Left lung (tissue), 10 donors: ENCODE data around the gene SIGLEC7. TPM values are rescaled to one million over a fixed set of nuclear protein-coding genes. Genes with fewer than 3 reads are reported as not detected.

Experiments
- ATAC-seq: fragments of 200-7000 bp; cut with Tn5 transposase; one replicate; pipeline ENCODE4 v1.9.1; 2020; ENCODE audit warnings: moderate library complexity
- DNase-seq, 4 donors: peaks; one replicate each; pipeline ENCODE4 v3.0.0-alpha.2; 2013 to 2020
- H3K27ac ChIP-seq, 2 donors: fragments of 200-600 bp; sonication (generic) in 1 of 2; one replicate each; pipeline versions ENCODE4 v1.5.0 to v1.8.0; 2020 to 2021
- H3K27me3 ChIP-seq, 2 donors: fragments of 200-600 bp; sonication (generic) in 1 of 2; one replicate each; pipeline versions ENCODE4 v1.5.0 to v1.8.0; 2020 to 2021
- H3K36me3 ChIP-seq, 2 donors: fragments of 200-600 bp; sonication (generic) in 1 of 2; one replicate each; pipeline versions ENCODE4 v1.5.0 to v1.8.0; 2020 to 2021
- H3K4me1 ChIP-seq, 2 donors: fragments of 200-600 bp; one replicate each; pipeline ENCODE4 v1.8.0; 2021
- H3K4me3 ChIP-seq, 2 donors: fragments of 200-600 bp; sonication (generic) in 1 of 2; one replicate each; pipeline versions ENCODE4 v1.5.0 to v1.8.0; 2020 to 2021; ENCODE audit warnings: mild to moderate bottlenecking in 1 of 2
- H3K9me3 ChIP-seq, 2 donors: fragments of 200-600 bp; sonication (generic) in 1 of 2; one replicate each; pipeline versions ENCODE4 v1.5.0 to v1.8.0; 2020 to 2021
- CTCF ChIP-seq, 2 donors: fragments of 200-600 bp; sonication (generic) in 1 of 2; IDR thresholded peaks; one replicate each; pipeline versions ENCODE4 v1.5.0 to v1.8.0; 2021; ENCODE audit warnings: antibody characterized with exemption in 2 of 2
- intact Hi-C, 2 donors: fragments of 100-400 bp; cut with DNase I; formaldehyde crosslinking; loops; one replicate each; pipeline versions ENCODE4 v1.11.2 to v1.14.2; 2022
- polyA plus RNA-seq, 6 donors: library from polyadenylated mRNA; unstranded; fragments of 120-200 nt; gene quantifications; one replicate each; pipeline ENCODE4 v1.2.1, GENCODE V29; 2013; ENCODE audit not compliant: insufficient read length in 6 of 6
- total RNA-seq, 2 donors: library from RNA; stranded (reverse); fragmentation: NEBNext Ultra II Directional; extraction: Animal tissue kit (Norgen Biotek cat#: 25700); gene quantifications; one replicate each; pipeline ENCODE4 v1.2.1, GENCODE V29; 2021
- donor health status: DM: no; HTN: yes; CAD: no.
- donor health status: DM: no; HTN: no; CAD: no.

The SIGLEC7 gene
- total and polyA plus RNA-seq, 8 donors, result 0.63 to 10.4 (median 0.78) TPM

GRCh38 chr19:51198641-51199040 is 56.5 kb downstream of the SIGLEC7 start:
- no peaks in the 10 kb centered on the region for H3K9me3 ChIP-seq
- H3K36me3 ChIP-seq, result no peaks in the 10 kb centered on the region
- H3K4me3 ChIP-seq, result no peak overlapping the region
- H3K27ac ChIP-seq, result no peak overlapping the region
- H3K4me1 ChIP-seq, result peaks cover 0 to 3% of the 10 kb centered on the region in 2 donors
- intact Hi-C loops, result no loop called here
- no peak for TF ChIP-seq CTCF (IDR thresholded peaks at IDR 0.05)
- no peak for ATAC-seq
- peaks cover 0 to 48% of the 10 kb centered on the region in 2 donors for H3K27me3 ChIP-seq
- DNase-seq, result no peak

GRCh38 chr19:51200071-51200666 is 58.1 kb downstream of the SIGLEC7 start:
- intact Hi-C loops, result no loop called here
- H3K4me1 ChIP-seq, result peaks cover 0 to 9% of the 10 kb centered on the region in 2 donors
- peaks cover 0 to 48% of the 10 kb centered on the region in 2 donors for H3K27me3 ChIP-seq
- H3K27ac ChIP-seq, result no peak overlapping the region
- no peaks in the 10 kb centered on the region for H3K9me3 ChIP-seq
- no peak for TF ChIP-seq CTCF (IDR thresholded peaks at IDR 0.05)
- no peak for DNase-seq
- no peaks in the 10 kb centered on the region for H3K36me3 ChIP-seq
- ATAC-seq, result no peak
- no peak overlapping the region for H3K4me3 ChIP-seq

- no peaks in the 10 kb centered on the region for H3K36me3 ChIP-seq
- no peak for TF ChIP-seq CTCF (IDR thresholded peaks at IDR 0.05)
- no peak for ATAC-seq
- H3K9me3 ChIP-seq, result no peaks in the 10 kb centered on the region
- no peak overlapping the region for H3K4me3 ChIP-seq
- intact Hi-C loops, result no loop called here
- H3K4me1 ChIP-seq, result peaks cover 0 to 9% of the 10 kb centered on the region in 2 donors
- DNase-seq, result no peak
- peaks cover 0 to 36% of the 10 kb centered on the region in 2 donors for H3K27me3 ChIP-seq
- H3K27ac ChIP-seq, result no peak overlapping the region
Measured at GRCh38 chr19:51201712-51202111, 59.6 kb downstream of the SIGLEC7 start.

Other genes with a start within 250 kb of the SIGLEC7 start
- not detected for gene KLK4, start 230.9 kb upstream of the SIGLEC7 start, total RNA-seq
- not detected for gene KLK4, start 230.9 kb upstream of the SIGLEC7 start, polyA plus RNA-seq
- gene KLK5, start 189.3 kb upstream of the SIGLEC7 start, total RNA-seq, result under 1 TPM in 1 of 2 donors, not detected in 1; 0.52 TPM
- under 1 TPM; 0.21 to 0.99 (median 0.40) TPM for gene KLK5, start 189.3 kb upstream of the SIGLEC7 start, polyA plus RNA-seq
- not detected for gene KLK6, start 172.7 kb upstream of the SIGLEC7 start, total RNA-seq
- under 1 TPM; 0.15 to 0.47 (median 0.29) TPM for gene KLK6, start 172.7 kb upstream of the SIGLEC7 start, polyA plus RNA-seq
- gene KLK7, start 158.4 kb upstream of the SIGLEC7 start, total RNA-seq, result under 1 TPM in 1 of 2 donors, not detected in 1; 0.55 TPM
- gene KLK7, start 158.4 kb upstream of the SIGLEC7 start, polyA plus RNA-seq, result under 1 TPM in 3 of 6 donors, not detected in 3; 0.08 to 0.09 (median 0.08) TPM
- gene KLK8, start 140.7 kb upstream of the SIGLEC7 start, total RNA-seq, result not detected
- gene KLK8, start 140.7 kb upstream of the SIGLEC7 start, polyA plus RNA-seq, result under 1 TPM in 1 of 6 donors, not detected in 5; 0.24 TPM
- gene KLK10, start 122.6 kb upstream of the SIGLEC7 start, total RNA-seq, result 1 to 10 TPM; 1.3 to 3.4 TPM
- 1 to 10 TPM in 2 of 6 donors, under 1 TPM in 4; 0.35 to 2.1 (median 0.68) TPM for gene KLK10, start 122.6 kb upstream of the SIGLEC7 start, polyA plus RNA-seq
- 1 to 10 TPM; 3.6 to 7.2 TPM for gene KLK11, start 115.7 kb upstream of the SIGLEC7 start, total RNA-seq
- gene KLK11, start 115.7 kb upstream of the SIGLEC7 start, polyA plus RNA-seq, result 1 to 10 TPM; 1.6 to 5.3 (median 3.2) TPM
- gene KLK12, start 107.3 kb upstream of the SIGLEC7 start, total RNA-seq, result under 1 TPM in 1 of 2 donors, not detected in 1; 0.39 TPM
- 1 to 10 TPM in 2 of 6 donors, under 1 TPM in 4; 0.31 to 1.3 (median 0.65) TPM for gene KLK12, start 107.3 kb upstream of the SIGLEC7 start, polyA plus RNA-seq
- 1 to 10 TPM in 1 of 2 donors, under 1 TPM in 1; 0.38 to 1.8 TPM for gene KLK13, start 77.2 kb upstream of the SIGLEC7 start, total RNA-seq
- under 1 TPM; 0.16 to 0.56 (median 0.22) TPM for gene KLK13, start 77.2 kb upstream of the SIGLEC7 start, polyA plus RNA-seq
- under 1 TPM; 0.26 to 0.37 TPM for gene KLK14, start 59.4 kb upstream of the SIGLEC7 start, total RNA-seq
- under 1 TPM in 4 of 6 donors, not detected in 2; 0.17 to 0.45 (median 0.23) TPM for gene KLK14, start 59.4 kb upstream of the SIGLEC7 start, polyA plus RNA-seq
- 1 to 10 TPM; 7.4 to 9.9 TPM for gene CTU1, start 33.9 kb upstream of the SIGLEC7 start, total RNA-seq
- gene CTU1, start 33.9 kb upstream of the SIGLEC7 start, polyA plus RNA-seq, result 1 to 10 TPM; 1.6 to 3.7 (median 2.3) TPM
- 10 to 100 TPM in 1 of 2 donors, 1 to 10 TPM in 1; 8.0 to 46.5 TPM for gene SIGLEC9, start 17.4 kb upstream of the SIGLEC7 start, total RNA-seq
- 1 to 10 TPM in 3 of 6 donors, under 1 TPM in 3; 0.63 to 1.7 (median 1.1) TPM for gene SIGLEC9, start 17.4 kb upstream of the SIGLEC7 start, polyA plus RNA-seq
- gene CD33, start 82.8 kb downstream of the SIGLEC7 start, total RNA-seq, result 10 to 100 TPM; 15.7 to 26.4 TPM
- 1 to 10 TPM; 3.3 to 4.5 (median 4.1) TPM for gene CD33, start 82.8 kb downstream of the SIGLEC7 start, polyA plus RNA-seq
- not detected for gene SIGLECL1, start 108.8 kb downstream of the SIGLEC7 start, total RNA-seq
- gene SIGLECL1, start 108.8 kb downstream of the SIGLEC7 start, polyA plus RNA-seq, result not detected
- not detected for gene IGLON5, start 169.3 kb downstream of the SIGLEC7 start, total RNA-seq
- 1 to 10 TPM; 1.0 to 4.1 (median 2.3) TPM for gene IGLON5, start 169.3 kb downstream of the SIGLEC7 start, polyA plus RNA-seq
- 1 to 10 TPM; 3.5 to 4.1 TPM for gene VSIG10L, start 199.8 kb downstream of the SIGLEC7 start, total RNA-seq
- gene VSIG10L, start 199.8 kb downstream of the SIGLEC7 start, polyA plus RNA-seq, result 1 to 10 TPM; 3.5 to 5.2 (median 3.7) TPM
- gene ETFB, start 224.1 kb downstream of the SIGLEC7 start, total RNA-seq, result 10 to 100 TPM; 72.4 to 89.6 TPM
- 10 to 100 TPM; 41.5 to 51.1 (median 45.9) TPM for gene ETFB, start 224.1 kb downstream of the SIGLEC7 start, polyA plus RNA-seq
- gene CLDND2, start 226.7 kb downstream of the SIGLEC7 start, total RNA-seq, result 1 to 10 TPM; 1.4 to 1.6 TPM
- gene CLDND2, start 226.7 kb downstream of the SIGLEC7 start, polyA plus RNA-seq, result 1 to 10 TPM in 5 of 6 donors, under 1 TPM in 1; 0.92 to 1.9 (median 1.4) TPM
- gene NKG7, start 230.4 kb downstream of the SIGLEC7 start, total RNA-seq, result 10 to 100 TPM; 15.2 to 50.1 TPM
- gene NKG7, start 230.4 kb downstream of the SIGLEC7 start, polyA plus RNA-seq, result 1 to 10 TPM; 2.8 to 7.6 (median 5.2) TPM
- gene LIM2, start 245.7 kb downstream of the SIGLEC7 start, total RNA-seq, result not detected
- gene LIM2, start 245.7 kb downstream of the SIGLEC7 start, polyA plus RNA-seq, result not detected
- gene C19orf84, start 248.3 kb downstream of the SIGLEC7 start, total RNA-seq, result under 1 TPM in 1 of 2 donors, not detected in 1; 0.29 TPM
- gene C19orf84, start 248.3 kb downstream of the SIGLEC7 start, polyA plus RNA-seq, result under 1 TPM in 3 of 6 donors, not detected in 3; 0.25 to 0.34 (median 0.29) TPM